ENCODE measurements around the gene SH3PXD2A. TPM values are rescaled to one million over a fixed set of nuclear protein-coding genes. Genes with fewer than 3 reads are reported as not detected.
A peak's percentile ranks its signal among the peaks of the same experiment; 100 is the strongest.

The SH3PXD2A gene
- total RNA-seq, 4 donors from 2014 or later, result 35.0 to 54.8 (median 45.4) TPM

GRCh38 chr10:103874730-103875129 is 19.4 kb upstream of the SH3PXD2A start:
- H3K4me3 ChIP-seq (ENCODE audit: low read depth, poor library complexity, severe bottlenecking), result no peak overlapping the region
- TF ChIP-seq POLR2A (IDR thresholded peaks at IDR 0.05), result no peak
- no peak for TF ChIP-seq CTCF (IDR thresholded peaks at IDR 0.05)
- intact Hi-C loops (cut with DNase I; ENCODE audit: low total_unique reads), result no loop called here
- peak in 1 of 2 donors; percentile 49 for DNase-seq (ENCODE audit: low spot score in 2 of 2)
- 54 to 64% methylated on average over 6 of the region's 6 CpGs for WGBS, 2 donors

GRCh38 chr10:103872137-103872931 is 17.0 kb upstream of the SH3PXD2A start:
- TF ChIP-seq CTCF (IDR thresholded peaks at IDR 0.05), result no peak
- no peak for TF ChIP-seq POLR2A (IDR thresholded peaks at IDR 0.05)
- DNase-seq (ENCODE audit: low spot score in 2 of 2), result peak; percentile 31 to 68
- 57 to 60% methylated on average over 16 of the region's 16 CpGs for WGBS, 2 donors
- intact Hi-C loops (cut with DNase I; ENCODE audit: low total_unique reads), result no loop called here
- H3K4me3 ChIP-seq (ENCODE audit: low read depth, poor library complexity, severe bottlenecking), result no peak overlapping the region

GRCh38 chr10:103871006-103871405 is 15.6 kb upstream of the SH3PXD2A start:
- peak in 1 of 2 donors; percentile 72 for DNase-seq (ENCODE audit: low spot score in 2 of 2)
- intact Hi-C loops (cut with DNase I; ENCODE audit: low total_unique reads), result no loop called here
- 53 to 58% methylated on average over 7 of the region's 7 CpGs for WGBS, 2 donors
- H3K4me3 ChIP-seq (ENCODE audit: low read depth, poor library complexity, severe bottlenecking), result no peak overlapping the region
- TF ChIP-seq CTCF (IDR thresholded peaks at IDR 0.05), result no peak
- no peak for TF ChIP-seq POLR2A (IDR thresholded peaks at IDR 0.05)

DNA sequence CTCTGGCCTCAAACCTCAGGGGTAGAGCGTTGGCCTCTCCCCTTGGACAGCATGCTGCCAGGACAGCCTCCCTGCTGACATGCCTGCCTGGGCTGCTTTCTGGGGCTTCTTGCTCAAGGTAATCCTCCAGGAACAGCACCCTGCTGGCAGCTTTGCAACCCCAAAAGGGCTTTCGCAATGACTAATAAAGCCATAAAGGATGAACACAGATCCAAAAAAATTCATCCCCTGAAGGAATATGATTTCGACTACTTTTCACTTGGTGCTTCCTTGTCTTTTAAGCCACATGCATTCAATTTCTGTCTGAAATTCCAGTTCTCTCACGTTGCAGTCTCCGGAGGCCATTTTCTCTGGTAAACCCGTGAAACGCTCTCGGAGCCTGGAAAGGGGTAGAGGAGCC is 15.1 kb upstream of the SH3PXD2A start:
- TF ChIP-seq POLR2A (IDR thresholded peaks at IDR 0.05) (no peak), CTCF (IDR thresholded peaks at IDR 0.05) (no peak)
- peak in 1 of 2 donors; percentile 81 for DNase-seq (ENCODE audit: low spot score in 2 of 2)
- intact Hi-C loops (cut with DNase I; ENCODE audit: low total_unique reads), result no loop called here
- no peak overlapping the region for H3K4me3 ChIP-seq (ENCODE audit: low read depth, poor library complexity, severe bottlenecking)
- WGBS, 2 donors, result 32% methylated on average over 8 of the region's 8 CpGs

- WGBS, 2 donors, result 52 to 53% methylated on average over 4 of the region's 4 CpGs
- DNase-seq (ENCODE audit: low spot score in 2 of 2), result no peak
- intact Hi-C loops (cut with DNase I; ENCODE audit: low total_unique reads), result loop anchor here (10.0 kb wide), 1 partner anchor 265 kb away; no protein-coding TSS in a partner anchor
- no peak for TF ChIP-seq POLR2A (IDR thresholded peaks at IDR 0.05)
- TF ChIP-seq CTCF (IDR thresholded peaks at IDR 0.05), result no peak
- no peak overlapping the region for H3K4me3 ChIP-seq (ENCODE audit: low read depth, poor library complexity, severe bottlenecking)
Measured at GRCh38 chr10:103869336-103869735, 14.0 kb upstream of the SH3PXD2A start.
